ENCODE measurements around the gene CTXN1. TPM values are rescaled to one million over a fixed set of nuclear protein-coding genes. Genes with fewer than 3 reads are reported as not detected.

CTXN1 gene
- total RNA-seq, 2 donors from 2014 or later, result 60.1 to 87.2 TPM

GRCh38 chr19:7883796-7884570, 42.0 kb downstream of the CTXN1 start:
- TF ChIP-seq, protein P1, sequence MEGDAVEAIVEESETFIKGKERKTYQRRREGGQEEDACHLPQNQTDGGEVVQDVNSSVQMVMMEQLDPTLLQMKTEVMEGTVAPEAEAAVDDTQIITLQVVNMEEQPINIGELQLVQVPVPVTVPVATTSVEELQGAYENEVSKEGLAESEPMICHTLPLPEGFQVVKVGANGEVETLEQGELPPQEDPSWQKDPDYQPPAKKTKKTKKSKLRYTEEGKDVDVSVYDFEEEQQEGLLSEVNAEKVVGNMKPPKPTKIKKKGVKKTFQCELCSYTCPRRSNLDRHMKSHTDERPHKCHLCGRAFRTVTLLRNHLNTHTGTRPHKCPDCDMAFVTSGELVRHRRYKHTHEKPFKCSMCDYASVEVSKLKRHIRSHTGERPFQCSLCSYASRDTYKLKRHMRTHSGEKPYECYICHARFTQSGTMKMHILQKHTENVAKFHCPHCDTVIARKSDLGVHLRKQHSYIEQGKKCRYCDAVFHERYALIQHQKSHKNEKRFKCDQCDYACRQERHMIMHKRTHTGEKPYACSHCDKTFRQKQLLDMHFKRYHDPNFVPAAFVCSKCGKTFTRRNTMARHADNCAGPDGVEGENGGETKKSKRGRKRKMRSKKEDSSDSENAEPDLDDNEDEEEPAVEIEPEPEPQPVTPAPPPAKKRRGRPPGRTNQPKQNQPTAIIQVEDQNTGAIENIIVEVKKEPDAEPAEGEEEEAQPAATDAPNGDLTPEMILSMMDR (conservative IDR thresholded peaks at IDR 0.05), result no peak
- Mint-ChIP-seq H3K36me3 (ENCODE audit: low read depth) (no peaks in the 10 kb centered on the region), H3K27ac (no peak overlapping the region), H3K4me3 (no peak overlapping the region), H3K4me1 (no peaks in the 10 kb centered on the region), H3K9me3 (no peaks in the 10 kb centered on the region), H3K27me3 (ENCODE audit: insufficient read depth) (peaks cover 31% of the 10 kb centered on the region)
- Histone ChIP-seq H3K9ac (ENCODE audit: extremely low read depth, low read length, poor library complexity, severe bottlenecking) (no peak overlapping the region), H3K36me3 (ENCODE audit: control insufficient read depth, insufficient read depth, low read length) (no peaks in the 10 kb centered on the region), H3K27ac (ENCODE audit: low read depth, low read length) (no peak overlapping the region), H3K4me3 (ENCODE audit: low read length) (no peak overlapping the region), H3K4me1 (ENCODE audit: control insufficient read depth, insufficient read depth, low read length) (no peaks in the 10 kb centered on the region), H3K27me3 (ENCODE audit: control insufficient read depth, insufficient read depth, low read length, poor library complexity, severe bottlenecking) (no peaks in the 10 kb centered on the region), H3K9me3 (ENCODE audit: control insufficient read depth, low read length) (no peaks in the 10 kb centered on the region)
- no peak for DNase-seq
- WGBS, 2 experiments (ENCODE audit: insufficient coverage in 1 of 2, insufficient read length in 1 of 2), result 56 to 75% methylated on average over 1 to 2 of the region's 2 CpGs

DNA sequence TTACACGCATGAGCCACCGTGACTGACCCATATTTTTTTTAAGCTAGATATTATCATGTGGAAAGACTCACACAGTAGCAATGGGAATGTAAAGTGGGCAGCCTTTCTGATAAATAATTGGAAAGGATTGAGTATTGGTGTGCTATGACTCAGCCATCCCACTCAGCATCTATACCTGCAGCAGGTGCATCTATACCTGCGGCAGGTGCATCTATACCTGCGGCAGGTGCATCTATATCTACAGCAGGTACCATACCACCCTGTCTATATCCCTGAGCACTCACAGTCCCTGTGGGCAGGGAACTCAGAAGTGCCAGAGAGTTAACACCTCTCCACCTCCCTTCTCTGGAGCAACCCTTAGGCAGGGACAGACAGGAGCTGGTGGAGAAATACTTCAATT, 42.8 kb downstream of the CTXN1 start:
- Mint-ChIP-seq H3K9me3 (no peaks in the 10 kb centered on the region), H3K27me3 (ENCODE audit: insufficient read depth) (peaks cover 27% of the 10 kb centered on the region), H3K36me3 (ENCODE audit: low read depth) (no peaks in the 10 kb centered on the region), H3K4me3 (no peak overlapping the region), H3K4me1 (no peaks in the 10 kb centered on the region), H3K27ac (no peak overlapping the region)
- WGBS, 2 experiments (ENCODE audit: insufficient coverage in 1 of 2, insufficient read length in 1 of 2), result 95 to 100% methylated on average over 2 to 4 of the region's 4 CpGs
- Histone ChIP-seq H3K9me3 (ENCODE audit: control insufficient read depth, low read length) (no peaks in the 10 kb centered on the region), H3K36me3 (ENCODE audit: control insufficient read depth, insufficient read depth, low read length) (no peaks in the 10 kb centered on the region), H3K27me3 (ENCODE audit: control insufficient read depth, insufficient read depth, low read length, poor library complexity, severe bottlenecking) (no peaks in the 10 kb centered on the region), H3K4me3 (ENCODE audit: low read length) (no peak overlapping the region), H3K27ac (ENCODE audit: low read depth, low read length) (no peak overlapping the region), H3K9ac (ENCODE audit: extremely low read depth, low read length, poor library complexity, severe bottlenecking) (no peak overlapping the region), H3K4me1 (ENCODE audit: control insufficient read depth, insufficient read depth, low read length) (no peaks in the 10 kb centered on the region)
- no peak for DNase-seq
- TF ChIP-seq, protein P1 (conservative IDR thresholded peaks at IDR 0.05), result no peak

- H3K4me3 Mint-ChIP-seq, result no peak overlapping the region
- no peaks in the 10 kb centered on the region for H3K36me3 Mint-ChIP-seq (ENCODE audit: low read depth)
- H3K4me3 ChIP-seq (ENCODE audit: low read length), result no peak overlapping the region
- DNase-seq, result no peak
- no peaks in the 10 kb centered on the region for H3K4me1 ChIP-seq (ENCODE audit: control insufficient read depth, insufficient read depth, low read length)
- H3K27ac ChIP-seq (ENCODE audit: low read depth, low read length), result no peak overlapping the region
- H3K9ac ChIP-seq (ENCODE audit: extremely low read depth, low read length, poor library complexity, severe bottlenecking), result no peak overlapping the region
- no peaks in the 10 kb centered on the region for H3K9me3 Mint-ChIP-seq
- no peaks in the 10 kb centered on the region for H3K9me3 ChIP-seq (ENCODE audit: control insufficient read depth, low read length)
- WGBS, 2 experiments (ENCODE audit: insufficient coverage in 1 of 2, insufficient read length in 1 of 2), result 86 to 88% methylated on average over 3 of the region's 3 CpGs
- peaks cover 23% of the 10 kb centered on the region for H3K27me3 Mint-ChIP-seq (ENCODE audit: insufficient read depth)
- H3K27ac Mint-ChIP-seq, result no peak overlapping the region
- H3K27me3 ChIP-seq (ENCODE audit: control insufficient read depth, insufficient read depth, low read length, poor library complexity, severe bottlenecking), result no peaks in the 10 kb centered on the region
- H3K4me1 Mint-ChIP-seq, result no peaks in the 10 kb centered on the region
- TF ChIP-seq, protein P1 (conservative IDR thresholded peaks at IDR 0.05), result no peak
- no peaks in the 10 kb centered on the region for H3K36me3 ChIP-seq (ENCODE audit: control insufficient read depth, insufficient read depth, low read length)
Measured at GRCh38 chr19:7881910-7882309, 44.0 kb downstream of the CTXN1 start.

Measured in endodermal cell (in vitro differentiated cells).